CD4-positive, alpha-beta memory T cell (primary cell): ENCODE data around the gene SNX18. TPM values are rescaled to one million over a fixed set of nuclear protein-coding genes. Genes with fewer than 3 reads are reported as not detected.
"Not testable (repeated sequence)": the region's sequence is repeated elsewhere in the genome, so short reads cannot be mapped to it uniquely, and the experiment has no call there.

Experiments used
- CTCF ChIA-PET: fragments of 350-600 bp; sonication (Branson Sonifier 250); formaldehyde crosslinking; loops from one replicate; lab custom pipeline; 2021; ENCODE audit warnings: inconsistent platforms; ENCODE audit not compliant: partially characterized antibody; lab: Charles Lee
- POLR2A ChIA-PET: fragments of 350-600 bp; sonication (Branson Sonifier 250); formaldehyde crosslinking; loops from one replicate; lab custom pipeline; 2021; ENCODE audit not compliant: partially characterized antibody; lab: Charles Lee
- DNase-seq, 5 donors: peaks; one replicate each; pipeline versions ENCODE4 v3.0.0 to v3.0.0-alpha.2; 2020 to 2022; ENCODE audit warnings: mixed read lengths in 1 of 5
- H3K27ac ChIP-seq: one replicate; pipeline ENCODE4 v1.7.0; 2013; ENCODE audit warnings: low read depth, low read length
- H3K27me3 ChIP-seq: 2 replicates; pipeline ENCODE4 v1.7.0; 2013; ENCODE audit warnings: mild to moderate bottlenecking, low read length, moderate library complexity; ENCODE audit not compliant: insufficient read depth
- H3K36me3 ChIP-seq: 2 replicates; pipeline ENCODE4 v1.7.0; 2013; ENCODE audit warnings: mild to moderate bottlenecking, low read length, moderate library complexity; ENCODE audit not compliant: insufficient read depth
- H3K4me1 ChIP-seq: 2 replicates; pipeline ENCODE4 v1.7.0; 2013; ENCODE audit warnings: mild to moderate bottlenecking, low read length, moderate library complexity; ENCODE audit not compliant: insufficient read depth
- H3K4me3 ChIP-seq, 2 donors: one replicate each; pipeline ENCODE4 v1.7.0; 2013; ENCODE audit warnings: low read length in 2 of 2, mild to moderate bottlenecking in 1 of 2
- H3K9me3 ChIP-seq, 2 donors: one replicate each; pipeline ENCODE4 v1.7.0; 2013; ENCODE audit warnings: low read length in 2 of 2, control low read depth in 1 of 2; ENCODE audit not compliant: control insufficient read depth in 1 of 2
- H3K27ac Mint-ChIP-seq, 7 donors: one replicate each; pipeline ENCODE4 v1.8.0; 2020 to 2021; ENCODE audit warnings: mixed read lengths in 7 of 7, mild to moderate bottlenecking in 6 of 7, inconsistent platforms in 3 of 7, moderate library complexity in 3 of 7
- H3K27me3 Mint-ChIP-seq, 2 donors: one replicate each; pipeline ENCODE4 v1.8.0; 2020 to 2021; ENCODE audit warnings: mixed read lengths in 2 of 2
- H3K36me3 Mint-ChIP-seq, 2 donors: one replicate each; pipeline ENCODE4 v1.8.0; 2020 to 2021; ENCODE audit warnings: mixed read lengths in 2 of 2, inconsistent platforms in 1 of 2, mild to moderate bottlenecking in 1 of 2
- H3K4me1 Mint-ChIP-seq, 4 donors: one replicate each; pipeline ENCODE4 v1.8.0; 2020 to 2021; ENCODE audit warnings: mixed read lengths in 4 of 4, mild to moderate bottlenecking in 1 of 4
- H3K4me3 Mint-ChIP-seq, 8 donors: one replicate each; pipeline ENCODE4 v1.8.0; 2020 to 2021; ENCODE audit warnings: mixed read lengths in 8 of 8, mild to moderate bottlenecking in 7 of 8, moderate library complexity in 6 of 8, inconsistent platforms in 3 of 8
- H3K9me3 Mint-ChIP-seq, 8 donors: one replicate each; pipeline ENCODE4 v1.8.0; 2020 to 2021; ENCODE audit warnings: mixed read lengths in 8 of 8, mild to moderate bottlenecking in 5 of 8, inconsistent platforms in 3 of 8, moderate library complexity in 1 of 8
- intact Hi-C: fragments of 100-400 bp; cut with micrococcal nuclease; formaldehyde crosslinking; loops from one replicate; pipeline ENCODE4 v1.15.1; 2023
- polyA plus RNA-seq, 2 donors: library from polyadenylated mRNA; unstranded; fragments of 300-500 nt; fragmentation: Illumina TruSeq; gene quantifications; one replicate each; pipeline ENCODE4 v1.2.3, GENCODE V29; 2021
- total RNA-seq, 2 experiments: library from RNA; stranded (reverse); gene quantifications; one replicate each; pipeline ENCODE4 v1.2.3, GENCODE V29; 2021

Gene SNX18
- total and polyA plus RNA-seq, 4 experiments from 2014 or later, result 0.30 to 31.4 (median 15.3) TPM

- H3K36me3 ChIP-seq, H3K27ac ChIP-seq, H3K9me3 ChIP-seq, H3K27me3 Mint-ChIP-seq, H3K27ac Mint-ChIP-seq, H3K27me3 ChIP-seq, DNase-seq, H3K4me3 ChIP-seq, POLR2A ChIA-PET, H3K4me3 Mint-ChIP-seq, H3K9me3 Mint-ChIP-seq, intact Hi-C loops: not testable (repeated sequence)
- H3K4me1 Mint-ChIP-seq, result peaks cover 14 to 50% (median 40%) of the 10 kb centered on the region in 4 donors
- peaks cover 16 to 17% of the 10 kb centered on the region in 2 donors for H3K36me3 Mint-ChIP-seq
- H3K4me1 ChIP-seq, result peaks cover 23% of the 10 kb centered on the region
- CTCF ChIA-PET, result interaction anchor here (2.2 kb wide), 1 partner anchor 11 kb away, joined by 6 read pairs; no protein-coding TSS in a partner anchor
These were observed 18.8 kb downstream of the SNX18 start for GRCh38 chr5:54536375-54536774.

DNA sequence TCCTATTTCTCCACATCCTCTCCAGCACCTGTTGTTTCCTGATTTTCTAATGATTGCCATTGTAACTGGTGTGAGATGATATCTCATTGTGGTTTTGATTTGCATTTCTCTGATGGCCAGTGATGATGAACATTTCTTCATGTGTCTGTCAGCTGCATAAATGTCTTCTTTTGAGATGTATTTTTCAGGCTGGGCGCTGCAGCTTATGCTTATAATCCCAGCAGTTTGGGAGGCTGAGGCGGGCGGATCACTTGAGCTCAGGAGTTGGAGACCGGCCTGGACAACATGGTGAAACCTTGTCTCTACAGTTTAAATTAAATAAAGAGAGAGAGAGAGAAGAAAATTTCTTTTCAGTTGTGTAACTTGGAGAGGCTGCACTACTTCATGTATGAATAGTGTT lies 19.3 kb downstream of the SNX18 start:
- H3K36me3 Mint-ChIP-seq, result peaks cover 15 to 16% of the 10 kb centered on the region in 2 donors
- H3K27me3 Mint-ChIP-seq, H3K9me3 Mint-ChIP-seq, H3K27ac ChIP-seq, POLR2A ChIA-PET, H3K27ac Mint-ChIP-seq, H3K36me3 ChIP-seq, DNase-seq, H3K4me3 ChIP-seq, H3K27me3 ChIP-seq, intact Hi-C loops, H3K9me3 ChIP-seq, H3K4me3 Mint-ChIP-seq: not testable (repeated sequence)
- CTCF ChIA-PET, result interaction anchor here (1.7 to 2.2 kb wide), 2 partner anchors 12 to 20 kb away, joined by 5 to 6 read pairs; partner anchors contain the start of gene SNX18
- H3K4me1 Mint-ChIP-seq, result peaks cover 14 to 50% (median 40%) of the 10 kb centered on the region in 4 donors
- peaks cover 22% of the 10 kb centered on the region for H3K4me1 ChIP-seq

DNA sequence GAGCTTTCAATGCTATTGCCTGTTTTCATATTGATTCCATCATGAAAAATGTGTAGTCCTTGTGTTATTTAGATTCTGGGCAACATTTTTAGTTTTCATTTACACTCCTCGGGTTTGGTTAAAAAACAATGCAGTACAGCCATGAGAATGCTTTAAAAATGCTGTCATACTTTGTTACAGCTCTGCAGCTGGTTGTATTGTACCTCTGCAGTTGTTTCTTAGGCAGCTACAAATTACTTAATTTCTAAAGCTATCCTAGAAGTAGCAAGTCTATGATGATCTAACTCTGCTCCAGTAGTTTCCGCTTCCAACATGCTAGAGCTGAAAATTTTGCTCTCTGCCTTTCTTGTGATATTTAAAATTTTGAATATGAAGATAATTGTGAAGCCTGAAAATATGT lies 20.2 kb downstream of the SNX18 start:
- intact Hi-C loops, result no loop called here
- H3K4me3 Mint-ChIP-seq, result no peak overlapping the region
- Histone ChIP-seq H3K9me3 (no peaks in the 10 kb centered on the region), H3K27ac (no peak overlapping the region), H3K4me1 (peaks cover 14% of the 10 kb centered on the region), H3K36me3 (no peaks in the 10 kb centered on the region), H3K4me3 (no peak overlapping the region), H3K27me3 (no peaks in the 10 kb centered on the region)
- H3K4me1 Mint-ChIP-seq, result peaks cover 14 to 57% (median 45%) of the 10 kb centered on the region in 4 donors
- ChIA-PET CTCF (interaction anchor here (0.9 to 2.2 kb wide), 5 partner anchors 10 to 330 kb away, joined by 3 to 6 read pairs (median 4); partner anchors contain the start of gene SNX18), POLR2A (interaction anchor here (0.8 kb wide), 1 partner anchor 109 kb away, joined by 3 read pairs; no protein-coding TSS in a partner anchor)
- peaks cover 16 to 17% of the 10 kb centered on the region in 2 donors for H3K36me3 Mint-ChIP-seq
- peaks cover 0 to 3% (median 0%) of the 10 kb centered on the region in 8 donors for H3K9me3 Mint-ChIP-seq
- peak overlapping the region in 1 of 7 donors; percentile 1 for H3K27ac Mint-ChIP-seq
- no peak for DNase-seq
- no peaks in the 10 kb centered on the region for H3K27me3 Mint-ChIP-seq

DNA sequence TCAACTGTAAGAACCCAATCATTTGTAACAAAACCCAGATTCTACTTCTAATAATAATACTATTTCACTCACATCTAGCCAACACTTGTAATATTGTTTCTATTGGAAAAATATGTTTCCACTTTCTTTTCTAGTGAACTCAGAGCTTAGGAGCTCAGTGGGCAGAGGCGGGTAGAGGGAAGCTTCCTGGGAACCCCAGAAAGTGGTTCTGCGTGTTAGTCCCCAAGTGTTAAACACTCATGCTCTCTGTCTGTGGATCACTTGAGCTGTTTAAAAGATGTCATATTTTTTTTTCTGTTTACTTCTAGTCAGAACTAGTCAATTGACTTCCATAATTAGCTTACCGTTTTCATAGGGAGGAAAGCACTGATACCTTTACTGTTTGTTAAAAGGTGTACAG lies 20.6 kb downstream of the SNX18 start:
- peaks cover 20 to 21% of the 10 kb centered on the region in 2 donors for H3K36me3 Mint-ChIP-seq
- no peak for DNase-seq
- H3K27me3 Mint-ChIP-seq, result no peaks in the 10 kb centered on the region
- ChIA-PET CTCF (interaction anchor here (0.9 to 2.2 kb wide), 5 partner anchors 9 to 329 kb away, joined by 3 to 6 read pairs (median 4); partner anchors contain the start of gene SNX18), POLR2A (interaction anchor here (0.8 kb wide), 1 partner anchor 109 kb away, joined by 3 read pairs; no protein-coding TSS in a partner anchor)
- peak overlapping the region in 1 of 7 donors; percentile 1 for H3K27ac Mint-ChIP-seq
- intact Hi-C loops, result no loop called here
- H3K4me3 Mint-ChIP-seq, result no peak overlapping the region
- Histone ChIP-seq H3K27ac (no peak overlapping the region), H3K9me3 (no peaks in the 10 kb centered on the region), H3K36me3 (peaks cover 2% of the 10 kb centered on the region), H3K4me3 (no peak overlapping the region), H3K27me3 (no peaks in the 10 kb centered on the region), H3K4me1 (peaks cover 13% of the 10 kb centered on the region)
- peaks cover 14 to 57% (median 45%) of the 10 kb centered on the region in 4 donors for H3K4me1 Mint-ChIP-seq
- peaks cover 0 to 3% (median 0%) of the 10 kb centered on the region in 8 donors for H3K9me3 Mint-ChIP-seq

DNA sequence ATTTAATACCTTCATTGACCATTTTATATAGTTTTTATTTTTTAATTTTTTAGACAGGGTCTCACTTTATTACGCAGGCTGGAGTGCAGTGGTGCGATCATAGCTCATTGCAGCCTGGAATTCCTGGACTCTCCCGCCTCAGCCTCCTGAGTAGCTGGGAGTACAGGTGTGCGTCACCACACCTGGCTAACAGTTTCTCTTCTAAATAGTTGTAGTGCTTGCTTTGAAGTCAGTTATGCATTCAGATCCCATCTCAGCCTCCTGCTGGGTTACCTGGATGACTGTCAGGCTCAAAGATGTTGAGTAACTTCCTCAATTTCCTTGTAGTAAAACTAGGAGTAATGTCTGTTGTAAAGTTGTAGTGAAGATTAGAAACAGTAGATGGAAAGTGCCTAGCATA lies 21.4 kb downstream of the SNX18 start:
- Mint-ChIP-seq H3K4me3 (no peak overlapping the region), H3K27ac (no peak overlapping the region), H3K4me1 (peaks cover 12 to 49% (median 40%) of the 10 kb centered on the region in 4 donors), H3K9me3 (peaks cover 0 to 3% (median 0%) of the 10 kb centered on the region in 8 donors), H3K27me3 (no peaks in the 10 kb centered on the region), H3K36me3 (peaks cover 23 to 24% of the 10 kb centered on the region in 2 donors)
- DNase-seq, result no peak
- Histone ChIP-seq H3K27me3 (no peaks in the 10 kb centered on the region), H3K4me3 (no peak overlapping the region), H3K9me3 (no peaks in the 10 kb centered on the region), H3K27ac (no peak overlapping the region), H3K36me3 (peaks cover 3% of the 10 kb centered on the region), H3K4me1 (peaks cover 7% of the 10 kb centered on the region)
- intact Hi-C loops, result no loop called here
- ChIA-PET POLR2A (no interaction called here), CTCF (interaction anchor here (1.7 kb wide), 1 partner anchor 329 kb away, joined by 4 read pairs; no protein-coding TSS in a partner anchor)

- no peak overlapping the region for H3K4me3 ChIP-seq
- POLR2A ChIA-PET, result no interaction called here
- no peak overlapping the region for H3K27ac ChIP-seq
- peaks cover 7 to 42% (median 32%) of the 10 kb centered on the region in 4 donors for H3K4me1 Mint-ChIP-seq
- no peaks in the 10 kb centered on the region for H3K27me3 ChIP-seq
- H3K27ac Mint-ChIP-seq, result no peak overlapping the region
- H3K4me1 ChIP-seq, result peaks cover 7% of the 10 kb centered on the region
- peaks cover 0 to 3% (median 0%) of the 10 kb centered on the region in 8 donors for H3K9me3 Mint-ChIP-seq
- no peak overlapping the region for H3K4me3 Mint-ChIP-seq
- peaks cover 25 to 26% of the 10 kb centered on the region in 2 donors for H3K36me3 Mint-ChIP-seq
- H3K9me3 ChIP-seq, result no peaks in the 10 kb centered on the region
- peaks cover 3% of the 10 kb centered on the region for H3K36me3 ChIP-seq
- intact Hi-C loops, result no loop called here
- DNase-seq, result no peak
- CTCF ChIA-PET, result no interaction called here
- no peaks in the 10 kb centered on the region for H3K27me3 Mint-ChIP-seq
These were observed 22.7 kb downstream of the SNX18 start for GRCh38 chr5:54540286-54540685.

DNA sequence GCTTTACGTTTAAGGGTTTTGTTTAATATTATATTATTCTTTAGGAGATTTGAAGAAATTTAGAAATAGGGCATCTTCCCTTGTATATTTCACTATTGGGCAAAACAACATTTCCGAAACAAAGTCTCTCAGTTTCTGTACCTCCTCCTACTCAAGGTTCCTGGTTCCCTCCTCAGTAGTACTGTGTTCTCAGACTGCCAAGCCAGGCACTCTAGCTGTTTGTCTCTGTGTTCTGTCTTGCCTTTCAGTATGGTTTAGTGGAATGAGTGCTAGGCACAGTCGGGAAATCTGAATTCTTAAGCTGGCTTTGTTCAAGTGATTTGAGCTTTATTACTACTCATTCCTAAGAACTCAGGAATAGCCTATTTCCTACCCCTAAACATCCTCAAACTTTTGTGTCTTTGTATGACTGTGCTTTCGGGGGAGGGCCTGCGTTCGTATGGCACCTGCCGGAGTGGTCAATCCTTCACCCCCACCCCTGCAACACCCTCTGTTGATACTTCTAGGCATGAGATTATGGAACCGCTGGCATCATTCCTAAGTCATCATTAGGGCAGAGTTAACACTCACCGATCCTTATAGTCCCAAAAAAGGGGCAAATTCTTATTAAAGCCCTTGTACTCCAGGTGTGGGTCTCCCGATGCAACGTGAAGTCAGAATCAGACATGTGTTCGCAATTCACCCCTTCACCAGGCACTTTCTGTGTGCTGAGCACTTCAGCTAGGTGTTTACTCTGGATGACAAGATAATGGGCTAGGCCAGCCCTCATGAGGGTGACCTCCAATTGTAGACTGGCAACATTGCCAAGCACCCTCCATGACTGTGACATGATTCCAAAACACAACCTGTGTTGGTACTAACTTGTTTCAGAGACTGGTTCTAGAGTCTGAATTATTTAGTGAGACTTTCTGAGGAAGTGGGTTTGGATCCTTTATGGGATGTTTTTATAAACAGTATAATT lies 24.5 kb downstream of the SNX18 start:
- no peak for DNase-seq
- no peaks in the 10 kb centered on the region for H3K27me3 ChIP-seq
- Mint-ChIP-seq H3K36me3 (peaks cover 27 to 34% of the 10 kb centered on the region in 2 donors), H3K4me1 (peaks cover 8 to 33% (median 25%) of the 10 kb centered on the region in 4 donors), H3K9me3 (no peaks in the 10 kb centered on the region), H3K27ac (peak overlapping the region in 1 of 7 donors; percentile 29), H3K4me3 (peak overlapping the region in 1 of 8 donors; percentile 31), H3K27me3 (no peaks in the 10 kb centered on the region)
- peaks cover 7% of the 10 kb centered on the region for H3K4me1 ChIP-seq
- H3K9me3 ChIP-seq, result no peaks in the 10 kb centered on the region
- H3K27ac ChIP-seq, result no peak overlapping the region
- ChIA-PET POLR2A (no interaction called here), CTCF (no interaction called here)
- intact Hi-C loops, result no loop called here
- H3K36me3 ChIP-seq, result peaks cover 3% of the 10 kb centered on the region
- H3K4me3 ChIP-seq, result no peak overlapping the region
